HEK293 (cell line): Measurements from ENCODE around the gene UBA6.

Source experiments
- CTCF ChIA-PET: fragments of 350-600 bp; formaldehyde crosslinking; extraction: SDS; loops from one replicate; lab custom pipeline; 2021; ENCODE audit warnings: antibody characterized with exemption; lab: Yijun Ruan, JAX
- POLR2A ChIA-PET: fragments of 300-600 bp; formaldehyde crosslinking; extraction: SDS; loops from one replicate; lab custom pipeline; 2020; ENCODE audit warnings: antibody characterized with exemption, inconsistent platforms; lab: Yijun Ruan, JAX
- H3K27ac ChIP-seq: fragments of 200-500 bp; sonication (Bioruptor generic); 2 replicates; pipeline ENCODE4 v1.5.1; 2014; ENCODE audit warnings: low read depth, low read length, control low read depth, inconsistent platforms; ENCODE audit errors: extremely low read depth
- H3K36me3 ChIP-seq, 2 experiments: fragments of 200-500 bp in 1 of 2; sonication (Bioruptor generic) in 1 of 2; 1 replicate in 1 of 2; 2 replicates in 1 of 2; pipeline ENCODE4 v1.5.1; 2014 to 2017; ENCODE audit warnings: inconsistent platforms in 2 of 2, low read length in 2 of 2; ENCODE audit not compliant: control insufficient read depth in 2 of 2, insufficient read depth in 1 of 2
- H3K4me1 ChIP-seq: fragments of 200-500 bp; sonication (Bioruptor generic); 2 replicates; pipeline ENCODE4 v1.5.1; 2014; ENCODE audit warnings: mild to moderate bottlenecking, low read length, inconsistent platforms; ENCODE audit not compliant: control insufficient read depth, insufficient read depth
- H3K4me3 ChIP-seq: 2 replicates; pipeline ENCODE4 v1.5.1; 2011; ENCODE audit warnings: low read depth, mild to moderate bottlenecking, control low read depth, low read length, moderate library complexity
- H3K9me3 ChIP-seq: fragments of 200-500 bp; sonication (Bioruptor generic); 2 replicates; pipeline ENCODE4 v1.5.1; 2014; ENCODE audit warnings: low read depth, low read length, inconsistent platforms; ENCODE audit not compliant: control insufficient read depth, insufficient read depth
- GLIS1 ChIP-seq: fragments of 450-650 bp; formaldehyde crosslinking; IDR thresholded peaks from 2 replicates; pipeline ENCODE4 v1.5.1; 2016; ENCODE audit warnings: missing biosample characterization, missing genetic modification characterization
- KLF1 ChIP-seq: fragments of 450-650 bp; formaldehyde crosslinking; IDR thresholded peaks from 2 replicates; pipeline ENCODE4 v1.5.1; 2016; ENCODE audit warnings: missing biosample characterization, missing genetic modification characterization
- OSR2 ChIP-seq: fragments of 450-650 bp; formaldehyde crosslinking; IDR thresholded peaks from 2 replicates; pipeline ENCODE4 v1.5.1; 2016; ENCODE audit warnings: missing biosample characterization, missing genetic modification characterization
- REPIN1 ChIP-seq: fragments of 450-650 bp; formaldehyde crosslinking; IDR thresholded peaks from 2 replicates; pipeline ENCODE4 v1.5.1; 2017; ENCODE audit warnings: missing biosample characterization, missing genetic modification characterization, low read depth
- SCRT1 ChIP-seq: fragments of 450-650 bp; formaldehyde crosslinking; IDR thresholded peaks from 2 replicates; pipeline ENCODE4 v1.5.1; 2016; ENCODE audit warnings: missing biosample characterization, missing genetic modification characterization, borderline replicate concordance
- ZBTB1 ChIP-seq: fragments of 450-650 bp; formaldehyde crosslinking; IDR thresholded peaks from 2 replicates; pipeline ENCODE4 v1.5.1; 2016; ENCODE audit warnings: missing biosample characterization, missing genetic modification characterization
- ZIC2 ChIP-seq: fragments of 450-650 bp; formaldehyde crosslinking; IDR thresholded peaks from 2 replicates; pipeline ENCODE4 v1.5.1; 2016; ENCODE audit warnings: missing biosample characterization, missing genetic modification characterization
- ZNF10 ChIP-seq: fragments of 450-650 bp; formaldehyde crosslinking; IDR thresholded peaks from 2 replicates; pipeline ENCODE4 v1.5.1; 2017; ENCODE audit warnings: missing biosample characterization, missing genetic modification characterization
- ZNF155 ChIP-seq: fragments of 450-650 bp; formaldehyde crosslinking; IDR thresholded peaks from 2 replicates; pipeline ENCODE4 v1.5.1; 2016; ENCODE audit warnings: missing biosample characterization, missing genetic modification characterization
- ZNF169 ChIP-seq: fragments of 450-650 bp; formaldehyde crosslinking; IDR thresholded peaks from 2 replicates; pipeline ENCODE4 v1.5.1; 2016; ENCODE audit warnings: missing biosample characterization, missing genetic modification characterization
- ZNF214 ChIP-seq: fragments of 450-650 bp; formaldehyde crosslinking; IDR thresholded peaks from 2 replicates; pipeline ENCODE4 v1.5.1; 2017; ENCODE audit warnings: missing biosample characterization, mild to moderate bottlenecking, missing genetic modification characterization, borderline replicate concordance
- ZNF350 ChIP-seq: fragments of 450-650 bp; formaldehyde crosslinking; IDR thresholded peaks from 2 replicates; pipeline ENCODE4 v1.5.0; 2017; ENCODE audit warnings: missing biosample characterization, mild to moderate bottlenecking, missing genetic modification characterization
- ZNF366 ChIP-seq: fragments of 450-650 bp; formaldehyde crosslinking; conservative IDR thresholded peaks from 2 replicates; pipeline ENCODE4 v1.5.1; 2016; ENCODE audit warnings: missing biosample characterization, missing genetic modification characterization
- ZNF37A ChIP-seq: fragments of 450-650 bp; IDR thresholded peaks from 2 replicates; pipeline ENCODE4 v1.5.1; 2018; ENCODE audit warnings: missing biosample characterization, missing genetic modification characterization
- ZNF426 ChIP-seq: fragments of 450-650 bp; formaldehyde crosslinking; IDR thresholded peaks from 2 replicates; pipeline ENCODE4 v1.5.1; 2017; ENCODE audit warnings: missing biosample characterization, missing genetic modification characterization, mild to moderate bottlenecking, inconsistent platforms, moderate library complexity
- ZNF558 ChIP-seq: fragments of 450-650 bp; formaldehyde crosslinking; IDR thresholded peaks from 2 replicates; pipeline ENCODE4 v1.5.1; 2016; ENCODE audit warnings: missing biosample characterization, missing genetic modification characterization
- ZNF571 ChIP-seq: fragments of 450-650 bp; formaldehyde crosslinking; IDR thresholded peaks from 2 replicates; pipeline ENCODE4 v1.5.0; 2017; ENCODE audit warnings: missing biosample characterization, missing genetic modification characterization
- ZNF830 ChIP-seq: fragments of 450-650 bp; IDR thresholded peaks from 2 replicates; pipeline ENCODE4 v1.5.0; 2018; ENCODE audit warnings: missing biosample characterization, missing genetic modification characterization, low read depth, mild to moderate bottlenecking, moderate library complexity
- TF ChIP-seq, protein P1 (sequence below): fragments of 450-650 bp; formaldehyde crosslinking; IDR thresholded peaks from 2 replicates; pipeline ENCODE4 v1.5.1; 2016; ENCODE audit warnings: missing biosample characterization, missing genetic modification characterization
- TF ChIP-seq, protein P2 (sequence below): fragments of 450-650 bp; formaldehyde crosslinking; IDR thresholded peaks from 2 replicates; pipeline ENCODE4 v1.5.1; 2016; ENCODE audit warnings: missing biosample characterization, missing genetic modification characterization
- TF ChIP-seq, protein P3 (sequence below): fragments of 450-650 bp; formaldehyde crosslinking; IDR thresholded peaks from 2 replicates; pipeline ENCODE4 v1.5.1; 2016; ENCODE audit warnings: missing biosample characterization, missing genetic modification characterization
- TF ChIP-seq, protein P4 (sequence below): fragments of 450-650 bp; formaldehyde crosslinking; IDR thresholded peaks from 2 replicates; pipeline ENCODE4 v1.5.1; 2016; ENCODE audit warnings: missing biosample characterization, missing genetic modification characterization
- TF ChIP-seq, protein P5 (sequence below): fragments of 450-650 bp; formaldehyde crosslinking; IDR thresholded peaks from 2 replicates; pipeline ENCODE4 v1.5.1; 2016; ENCODE audit warnings: missing biosample characterization, missing genetic modification characterization

The UBA6 gene

DNA sequence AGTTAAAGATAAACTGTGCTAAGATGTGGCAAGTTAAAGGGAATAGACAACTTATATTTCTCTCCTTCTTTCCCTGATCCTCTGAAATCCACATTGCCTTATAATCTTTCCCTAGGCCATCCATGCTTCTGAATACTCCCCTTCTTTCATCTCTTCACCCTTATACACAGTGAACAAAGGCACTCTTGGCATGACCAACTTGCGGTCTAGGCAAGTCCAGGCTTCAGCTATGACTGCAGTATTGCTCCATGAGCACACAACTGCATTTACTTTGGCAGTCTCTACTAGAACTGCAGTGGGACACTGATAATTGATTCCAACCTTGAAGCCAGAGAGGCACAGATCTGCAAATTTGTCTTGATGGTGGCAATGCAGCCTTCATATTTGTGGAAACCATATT lies 24.2 kb upstream of the UBA6 start (continued):
- TF ChIP-seq, protein P1, sequence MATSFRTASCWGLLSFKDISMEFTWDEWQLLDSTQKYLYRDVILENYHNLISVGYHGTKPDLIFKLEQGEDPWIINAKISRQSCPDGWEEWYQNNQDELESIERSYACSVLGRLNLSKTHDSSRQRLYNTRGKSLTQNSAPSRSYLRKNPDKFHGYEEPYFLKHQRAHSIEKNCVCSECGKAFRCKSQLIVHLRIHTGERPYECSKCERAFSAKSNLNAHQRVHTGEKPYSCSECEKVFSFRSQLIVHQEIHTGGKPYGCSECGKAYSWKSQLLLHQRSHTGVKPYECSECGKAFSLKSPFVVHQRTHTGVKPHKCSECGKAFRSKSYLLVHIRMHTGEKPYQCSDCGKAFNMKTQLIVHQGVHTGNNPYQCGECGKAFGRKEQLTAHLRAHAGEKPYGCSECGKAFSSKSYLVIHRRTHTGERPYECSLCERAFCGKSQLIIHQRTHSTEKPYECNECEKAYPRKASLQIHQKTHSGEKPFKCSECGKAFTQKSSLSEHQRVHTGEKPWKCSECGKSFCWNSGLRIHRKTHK, result no peak
- TF ChIP-seq SCRT1 (tag by site-specific recombination), result no peak

DNA sequence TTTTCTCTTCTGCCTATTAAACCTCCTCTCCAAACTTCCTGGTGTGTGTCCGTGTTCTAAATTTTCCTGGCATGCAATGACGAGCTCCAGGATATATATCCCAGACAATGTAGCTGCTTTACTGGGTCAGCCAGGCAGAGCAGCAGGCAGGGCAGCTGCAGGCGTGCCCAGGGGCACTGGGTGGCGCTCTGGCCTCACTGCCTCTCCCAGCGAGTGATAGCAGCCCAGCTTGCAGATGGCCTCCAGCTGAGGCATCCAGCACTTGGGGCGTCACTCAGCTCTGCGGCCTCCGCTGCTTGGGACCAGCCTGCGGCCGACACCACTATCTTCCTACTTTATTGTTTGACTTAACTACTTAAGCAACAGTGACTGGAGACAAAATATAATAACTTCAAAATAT lies 23.0 kb upstream of the UBA6 start:
- POLR2A ChIA-PET, result no interaction called here
- CTCF ChIA-PET, result interaction anchor here (0.6 to 1.1 kb wide), 2 partner anchors 9 kb away, joined by 3 to 4 read pairs; no protein-coding TSS in a partner anchor

DNA sequence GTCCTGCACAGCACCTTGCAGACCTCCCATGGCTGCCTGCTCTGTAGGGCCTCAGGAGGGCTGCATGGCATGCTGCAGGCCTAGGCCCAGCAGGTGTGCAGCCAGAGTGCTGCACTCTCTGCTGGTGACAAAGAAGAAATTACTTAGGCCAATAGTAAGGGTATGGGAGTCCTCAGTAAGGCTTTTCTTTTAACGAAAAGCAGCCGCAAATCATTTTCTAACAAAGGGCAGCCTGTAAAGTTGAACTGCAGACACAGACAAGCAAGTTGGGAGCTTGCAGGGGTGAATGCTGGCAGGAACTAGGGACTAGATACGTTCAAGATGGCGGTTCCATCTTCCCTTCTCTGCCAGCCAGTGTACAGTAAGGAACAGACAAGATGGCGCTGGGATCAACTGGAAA lies 22.4 kb upstream of the UBA6 start:
- POLR2A ChIA-PET, result no interaction called here
- Histone ChIP-seq H3K4me3 (no peak overlapping the region), H3K9me3 (no peaks in the 10 kb centered on the region), H3K36me3 (peaks cover 0 to 16% of the 10 kb centered on the region in 2 experiments; a peak in 1 of 3 replicates), H3K27ac (no peak overlapping the region), H3K4me1 (no peaks in the 10 kb centered on the region)
- TF ChIP-seq ZIC2 (tag by site-specific recombination), result peak; percentile 35; the same call in 1 of the 2 replicates
- TF ChIP-seq ZNF169 (tag by site-specific recombination), result no peak
- no peak for TF ChIP-seq ZNF155
- CTCF ChIA-PET, result interaction anchor here (1.1 kb wide), 1 partner anchor 9 kb away, joined by 4 read pairs; no protein-coding TSS in a partner anchor

More for the DNA sequence above, 23.0 kb upstream of the UBA6 start:
- Histone ChIP-seq H3K36me3 (peaks cover 0 to 16% of the 10 kb centered on the region in 2 experiments; a peak in 1 of 3 replicates), H3K27ac (no peak overlapping the region), H3K4me3 (no peak overlapping the region), H3K9me3 (no peaks in the 10 kb centered on the region), H3K4me1 (no peaks in the 10 kb centered on the region)
- TF ChIP-seq ZNF830 (tag by site-specific recombination), result no peak
- no peak for TF ChIP-seq ZNF426 (tag by site-specific recombination)
- TF ChIP-seq KLF1 (tag by site-specific recombination), result no peak
- TF ChIP-seq ZNF558 (tag by site-specific recombination), result no peak
- TF ChIP-seq ZNF37A (tag by site-specific recombination), result no peak
- TF ChIP-seq ZNF10 (tag by site-specific recombination), result no peak
- no peak for TF ChIP-seq ZNF350
- TF ChIP-seq OSR2 (tag by site-specific recombination), result no peak

DNA sequence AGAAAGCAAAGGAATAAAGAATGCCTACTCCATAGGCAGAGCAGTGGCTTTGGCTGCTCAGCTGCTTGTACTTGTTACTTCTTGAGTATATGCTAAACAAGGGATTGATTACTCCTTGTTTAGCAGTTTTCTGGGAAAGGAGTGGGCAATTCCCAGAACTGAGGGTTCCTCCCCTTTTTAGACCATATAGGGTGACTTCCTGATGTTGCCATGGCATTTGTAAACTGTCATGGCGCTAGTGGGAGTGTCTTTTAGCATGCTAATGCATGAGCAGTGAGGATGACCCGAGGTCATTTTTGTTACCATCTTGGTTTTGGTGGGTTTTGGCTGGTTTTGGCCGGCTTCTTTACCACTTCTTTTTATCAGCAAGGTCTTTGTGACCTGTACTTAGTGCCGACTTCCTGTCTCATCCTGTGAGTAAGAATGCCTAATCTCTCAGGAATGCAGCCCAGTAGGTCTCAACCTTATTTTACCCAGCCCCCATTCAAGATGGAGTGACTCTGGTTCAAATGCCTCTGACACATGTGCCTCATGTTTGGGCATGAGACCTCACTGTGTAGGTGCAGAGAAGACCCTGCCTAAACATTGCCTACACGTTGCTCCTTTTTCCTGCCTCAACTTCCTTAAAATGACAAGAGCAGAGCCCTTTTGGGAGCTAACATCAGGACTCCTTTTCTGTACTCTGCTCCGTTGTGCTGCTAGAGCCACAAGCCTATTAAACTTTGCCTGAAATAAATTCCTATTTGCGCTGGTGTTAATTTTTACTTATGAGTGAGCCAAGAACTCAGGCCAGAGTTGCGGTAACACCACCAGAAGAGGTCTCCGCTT lies 21.0 kb upstream of the UBA6 start:
- Histone ChIP-seq H3K4me3 (no peak overlapping the region), H3K36me3 (peaks cover 0 to 16% of the 10 kb centered on the region in 2 experiments; a peak in 1 of 3 replicates), H3K4me1 (no peaks in the 10 kb centered on the region), H3K9me3 (no peaks in the 10 kb centered on the region), H3K27ac (no peak overlapping the region)
- ChIA-PET CTCF (no interaction called here), POLR2A (no interaction called here)
- no peak for TF ChIP-seq ZBTB1
- TF ChIP-seq, protein P2, sequence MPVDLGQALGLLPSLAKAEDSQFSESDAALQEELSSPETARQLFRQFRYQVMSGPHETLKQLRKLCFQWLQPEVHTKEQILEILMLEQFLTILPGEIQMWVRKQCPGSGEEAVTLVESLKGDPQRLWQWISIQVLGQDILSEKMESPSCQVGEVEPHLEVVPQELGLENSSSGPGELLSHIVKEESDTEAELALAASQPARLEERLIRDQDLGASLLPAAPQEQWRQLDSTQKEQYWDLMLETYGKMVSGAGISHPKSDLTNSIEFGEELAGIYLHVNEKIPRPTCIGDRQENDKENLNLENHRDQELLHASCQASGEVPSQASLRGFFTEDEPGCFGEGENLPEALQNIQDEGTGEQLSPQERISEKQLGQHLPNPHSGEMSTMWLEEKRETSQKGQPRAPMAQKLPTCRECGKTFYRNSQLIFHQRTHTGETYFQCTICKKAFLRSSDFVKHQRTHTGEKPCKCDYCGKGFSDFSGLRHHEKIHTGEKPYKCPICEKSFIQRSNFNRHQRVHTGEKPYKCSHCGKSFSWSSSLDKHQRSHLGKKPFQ (tag by site-specific recombination), result no peak
- no peak for TF ChIP-seq ZNF366 (tag by site-specific recombination)
- TF ChIP-seq, protein P3, sequence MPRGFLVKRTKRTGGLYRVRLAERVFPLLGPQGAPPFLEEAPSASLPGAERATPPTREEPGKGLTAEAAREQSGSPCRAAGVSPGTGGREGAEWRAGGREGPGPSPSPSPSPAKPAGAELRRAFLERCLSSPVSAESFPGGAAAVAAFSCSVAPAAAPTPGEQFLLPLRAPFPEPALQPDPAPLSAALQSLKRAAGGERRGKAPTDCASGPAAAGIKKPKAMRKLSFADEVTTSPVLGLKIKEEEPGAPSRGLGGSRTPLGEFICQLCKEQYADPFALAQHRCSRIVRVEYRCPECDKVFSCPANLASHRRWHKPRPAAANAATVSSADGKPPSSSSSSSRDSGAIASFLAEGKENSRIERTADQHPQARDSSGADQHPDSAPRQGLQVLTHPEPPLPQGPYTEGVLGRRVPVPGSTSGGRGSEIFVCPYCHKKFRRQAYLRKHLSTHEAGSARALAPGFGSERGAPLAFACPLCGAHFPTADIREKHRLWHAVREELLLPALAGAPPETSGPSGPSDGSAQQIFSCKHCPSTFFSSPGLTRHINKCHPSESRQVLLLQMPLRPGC (tag by site-specific recombination), result no peak
- TF ChIP-seq ZNF571 (tag by site-specific recombination), result no peak
- TF ChIP-seq GLIS1, result no peak
- TF ChIP-seq ZNF214 (tag by site-specific recombination), result no peak
- no peak for TF ChIP-seq ZNF830 (tag by site-specific recombination)
- TF ChIP-seq, protein P4, sequence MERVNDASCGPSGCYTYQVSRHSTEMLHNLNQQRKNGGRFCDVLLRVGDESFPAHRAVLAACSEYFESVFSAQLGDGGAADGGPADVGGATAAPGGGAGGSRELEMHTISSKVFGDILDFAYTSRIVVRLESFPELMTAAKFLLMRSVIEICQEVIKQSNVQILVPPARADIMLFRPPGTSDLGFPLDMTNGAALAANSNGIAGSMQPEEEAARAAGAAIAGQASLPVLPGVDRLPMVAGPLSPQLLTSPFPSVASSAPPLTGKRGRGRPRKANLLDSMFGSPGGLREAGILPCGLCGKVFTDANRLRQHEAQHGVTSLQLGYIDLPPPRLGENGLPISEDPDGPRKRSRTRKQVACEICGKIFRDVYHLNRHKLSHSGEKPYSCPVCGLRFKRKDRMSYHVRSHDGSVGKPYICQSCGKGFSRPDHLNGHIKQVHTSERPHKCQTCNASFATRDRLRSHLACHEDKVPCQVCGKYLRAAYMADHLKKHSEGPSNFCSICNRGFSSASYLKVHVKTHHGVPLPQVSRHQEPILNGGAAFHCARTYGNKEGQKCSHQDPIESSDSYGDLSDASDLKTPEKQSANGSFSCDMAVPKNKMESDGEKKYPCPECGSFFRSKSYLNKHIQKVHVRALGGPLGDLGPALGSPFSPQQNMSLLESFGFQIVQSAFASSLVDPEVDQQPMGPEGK (tag by site-specific recombination), result no peak
- TF ChIP-seq REPIN1, result no peak
- TF ChIP-seq, protein P5, sequence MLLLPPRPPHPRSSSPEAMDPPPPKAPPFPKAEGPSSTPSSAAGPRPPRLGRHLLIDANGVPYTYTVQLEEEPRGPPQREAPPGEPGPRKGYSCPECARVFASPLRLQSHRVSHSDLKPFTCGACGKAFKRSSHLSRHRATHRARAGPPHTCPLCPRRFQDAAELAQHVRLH (tag by site-specific recombination), result no peak
